SK-N-SH (cell line): ENCODE data around the gene NEK6. TPM values are rescaled to one million over a fixed set of nuclear protein-coding genes. Genes with fewer than 3 reads are reported as not detected.

Source experiments
- CTCF ChIA-PET: fragments of 300-600, 350-600 bp; formaldehyde crosslinking; extraction: SDS; loops from one replicate; lab custom pipeline; 2021; lab: Yijun Ruan, JAX
- POLR2A ChIA-PET: fragments of 350-600 bp; sonication (Branson Sonifier 250); formaldehyde crosslinking; extraction: SDS; loops from one replicate; lab custom pipeline; 2020; ENCODE audit warnings: antibody characterized with exemption, inconsistent platforms; lab: Yijun Ruan, JAX
- DNase-seq: peaks from one replicate; pipeline ENCODE4 v3.0.0; 2012
- H2AFZ ChIP-seq: fragments of 200-600 bp; sonication (generic); 2 replicates; pipeline ENCODE4 v1.8.1; 2016; ENCODE audit warnings: antibody characterized with exemption, mild to moderate bottlenecking, low read depth
- H3F3A ChIP-seq: fragments of 200-600 bp; sonication (generic); replicated peaks from 2 replicates; pipeline ENCODE3; 2016; ENCODE audit warnings: antibody characterized with exemption, mild to moderate bottlenecking; ENCODE audit not compliant: insufficient read depth
- H3K27ac ChIP-seq, 2 experiments: fragments of 200-500 bp in 1 of 2; fragments of 200-600 bp in 1 of 2; sonication (Bioruptor generic) in 1 of 2; sonication (generic), shearing (Covaris generic) in 1 of 2; 2 replicates each; pipeline versions ENCODE4 v1.5.1 to v1.6.1; 2014 to 2016; ENCODE audit warnings: low read depth in 2 of 2, inconsistent platforms in 1 of 2, low read length in 1 of 2, mild to moderate bottlenecking in 1 of 2, mixed read lengths in 1 of 2
- H3K27me3 ChIP-seq: fragments of 200-600 bp; sonication (generic), shearing (Covaris generic); 2 replicates; pipeline ENCODE4 v1.6.1; 2016; ENCODE audit warnings: mixed run types; ENCODE audit not compliant: insufficient read depth
- H3K36me3 ChIP-seq, 2 experiments: fragments of 200-500 bp in 1 of 2; fragments of 200-600 bp in 1 of 2; sonication (Bioruptor generic) in 1 of 2; sonication (generic) in 1 of 2; replicated peaks in 1 of 2; 2 replicates each; pipeline versions ENCODE3 to v1.5.1; 2014 to 2016; ENCODE audit warnings: low read length in 1 of 2, mild to moderate bottlenecking in 1 of 2; ENCODE audit not compliant: insufficient read depth in 2 of 2, control insufficient read depth in 1 of 2
- H3K4me1 ChIP-seq, 2 experiments: fragments of 200-500 bp in 1 of 2; fragments of 200-600 bp in 1 of 2; sonication (Bioruptor generic) in 1 of 2; sonication (generic), shearing (Covaris generic) in 1 of 2; 2 replicates each; pipeline versions ENCODE4 v1.5.1 to v1.6.1; 2014 to 2016; ENCODE audit warnings: low read depth in 1 of 2, low read length in 1 of 2, mixed run types in 1 of 2; ENCODE audit not compliant: insufficient read depth in 2 of 2, control insufficient read depth in 1 of 2
- H3K4me2 ChIP-seq: fragments of 200-600 bp; sonication (generic), shearing (Covaris generic); 2 replicates; pipeline ENCODE4 v1.6.1; 2017; ENCODE audit warnings: mixed run types
- H3K4me3 ChIP-seq, 2 experiments: fragments of 200-500 bp in 1 of 2; fragments of 200-600 bp in 1 of 2; sonication (Bioruptor generic) in 1 of 2; sonication (generic), shearing (Covaris generic) in 1 of 2; 2 replicates each; pipeline versions ENCODE4 v1.5.1 to v1.8.1; 2014 to 2016; ENCODE audit warnings: low read depth in 2 of 2, inconsistent platforms in 1 of 2, low read length in 1 of 2, mild to moderate bottlenecking in 1 of 2, mixed read lengths in 1 of 2, moderate library complexity in 1 of 2
- H3K79me2 ChIP-seq: fragments of 200-600 bp; sonication (generic); 2 replicates; pipeline ENCODE4 v1.8.1; 2017; ENCODE audit warnings: mild to moderate bottlenecking; ENCODE audit not compliant: insufficient read depth
- H3K9ac ChIP-seq: fragments of 200-600 bp; sonication (generic); 2 replicates; pipeline ENCODE4 v1.6.1; 2017; ENCODE audit warnings: mixed run types
- H3K9me2 ChIP-seq: fragments of 200-600 bp; sonication (generic); 2 replicates; pipeline ENCODE4 v1.6.1; 2017; ENCODE audit warnings: mixed run types
- H3K9me3 ChIP-seq: fragments of 200-600 bp; sonication (generic); 2 replicates; pipeline ENCODE4 v1.6.1; 2017; ENCODE audit warnings: mixed run types, mild to moderate bottlenecking, moderate library complexity
- H4K20me1 ChIP-seq: fragments of 200-600 bp; sonication (generic); 2 replicates; pipeline ENCODE4 v1.6.1; 2017; ENCODE audit warnings: mild to moderate bottlenecking, mixed run types; ENCODE audit not compliant: insufficient read depth
- ELF1 ChIP-seq: IDR thresholded peaks from 2 replicates; pipeline ENCODE4 v1.4.0; 2012
- EZH2phosphoT487 ChIP-seq: fragments of 200-600 bp; sonication (generic); IDR thresholded peaks from 2 replicates; pipeline ENCODE4 v1.6.1; 2017; ENCODE audit warnings: low read depth, mixed run types, mild to moderate bottlenecking, antibody characterized with exemption, moderate library complexity, borderline replicate concordance
- FOSL2 ChIP-seq: IDR thresholded peaks from 2 replicates; pipeline ENCODE4 v1.4.0; 2012; ENCODE audit warnings: low read depth, mild to moderate bottlenecking, moderate library complexity, borderline replicate concordance
- FOXM1 ChIP-seq: IDR thresholded peaks from 2 replicates; pipeline ENCODE4 v1.4.0; 2012; ENCODE audit warnings: low read depth, mild to moderate bottlenecking
- GABPA ChIP-seq: IDR thresholded peaks from 2 replicates; pipeline ENCODE4 v1.4.0; 2012; ENCODE audit warnings: low read depth, mild to moderate bottlenecking
- IRF3 ChIP-seq: fragments of 150-350 bp; IDR thresholded peaks from 2 replicates; pipeline ENCODE4 v1.6.1; 2016; ENCODE audit warnings: mild to moderate bottlenecking, low read depth, low read length
- JUND ChIP-seq: IDR thresholded peaks from 2 replicates; pipeline ENCODE4 v1.4.0; 2012
- MXI1 ChIP-seq: IDR thresholded peaks from 2 replicates; pipeline ENCODE4 v1.6.1; 2012; ENCODE audit warnings: mild to moderate bottlenecking, low read depth, low read length, improper control_type of control experiment
- NFIC ChIP-seq: IDR thresholded peaks from 2 replicates; pipeline ENCODE4 v1.4.0; 2012; ENCODE audit warnings: borderline replicate concordance
- NRF1 ChIP-seq: IDR thresholded peaks from 2 replicates; pipeline ENCODE4 v1.6.1; 2012; ENCODE audit warnings: low read depth, mild to moderate bottlenecking, low read length
- POLR2AphosphoS5 ChIP-seq: IDR thresholded peaks from 2 replicates; pipeline ENCODE4 v1.6.1; 2012; ENCODE audit warnings: low read depth, low read length
- REST ChIP-seq: IDR thresholded peaks from 2 replicates; pipeline ENCODE4 v1.6.1; 2012; ENCODE audit warnings: mild to moderate bottlenecking, low read depth, low read length, moderate library complexity
- RFX5 ChIP-seq: IDR thresholded peaks from 2 replicates; pipeline ENCODE4 v1.6.1; 2012; ENCODE audit warnings: mild to moderate bottlenecking, improper control_type of control experiment, low read length
- RXRA ChIP-seq: IDR thresholded peaks from 2 replicates; pipeline ENCODE4 v1.4.0; 2012; ENCODE audit warnings: low read depth, mild to moderate bottlenecking, borderline replicate concordance
- SIN3A ChIP-seq: IDR thresholded peaks from 2 replicates; pipeline ENCODE4 v1.6.1; 2012; ENCODE audit warnings: low read depth, mild to moderate bottlenecking, low read length, moderate library complexity, borderline replicate concordance
- TCF12 ChIP-seq: IDR thresholded peaks from 2 replicates; pipeline ENCODE4 v1.4.0; 2012
- USF2 ChIP-seq: fragments of 150-350 bp; IDR thresholded peaks from 2 replicates; pipeline ENCODE4 v1.6.1; 2017; ENCODE audit warnings: antibody characterized with exemption, low read length, low read depth, borderline replicate concordance
- YY1 ChIP-seq: IDR thresholded peaks from 2 replicates; pipeline ENCODE4 v1.4.0; 2012; ENCODE audit warnings: low read depth, mild to moderate bottlenecking
- WGBS: methylation state at CpG from one replicate; pipeline ENCODE4 v1.1.6; 2017; ENCODE audit warnings: low lambda C conversion rate; 5-methylcytosine and 5-hydroxymethylcytosine counted together
- polyA plus RNA-seq, 3 experiments: library from polyadenylated mRNA; depleted of rRNA; stranded (reverse); fragments of >200 nt; gene quantifications; 2 replicates each; pipeline ENCODE4 v1.2.3, GENCODE V29; 2012
- TF ChIP-seq, protein P1 (sequence below): IDR thresholded peaks from 2 replicates; pipeline ENCODE4 v1.4.0; 2012; ENCODE audit warnings: low read depth, borderline replicate concordance

Gene NEK6
- polyA plus RNA-seq, 1 of the 3 experiments (the other 2 are of a cell fraction) = 89.8 TPM

GRCh38 chr9:124267271-124267807 lies 9.6 kb downstream of the NEK6 start (continued):
- TF ChIP-seq USF2 (no peak), RXRA (no peak; the same call in 1 of the 2 replicates), REST (peak; percentile 57; the same call in 1 of the 2 replicates), JUND (peak; percentile 56)
- TF ChIP-seq, all 33 proteins: peak for 12

- DNase-seq = no peak
- H3K9ac ChIP-seq = no peak overlapping the region
- H3K27ac ChIP-seq = peak overlapping the region in 1 of 2 experiments; percentile 89; a peak in 2 of 4 replicates
- ChIA-PET CTCF (no interaction called here), POLR2A (no interaction called here)
- no peak overlapping the region for H3K4me3 ChIP-seq
- H3K9me3 ChIP-seq = no peaks in the 10 kb centered on the region
- H3K9me2 ChIP-seq = no peaks in the 10 kb centered on the region
- no peak overlapping the region for H2AFZ ChIP-seq
- peaks cover 6 to 19% of the 10 kb centered on the region in 2 experiments for H3K36me3 ChIP-seq
- H3K27me3 ChIP-seq = no peaks in the 10 kb centered on the region
- H3K4me2 ChIP-seq = no peak overlapping the region
- peaks cover 40% of the 10 kb centered on the region for H4K20me1 ChIP-seq
- peaks cover 26% of the 10 kb centered on the region for H3F3A ChIP-seq
- WGBS = 100% methylated on average over 3 of the region's 3 CpGs
- H3K4me1 ChIP-seq = peaks cover 11 to 37% of the 10 kb centered on the region in 2 experiments; a peak in 3 of 4 replicates
- peaks cover 98% of the 10 kb centered on the region for H3K79me2 ChIP-seq
- TF ChIP-seq, protein P1, sequence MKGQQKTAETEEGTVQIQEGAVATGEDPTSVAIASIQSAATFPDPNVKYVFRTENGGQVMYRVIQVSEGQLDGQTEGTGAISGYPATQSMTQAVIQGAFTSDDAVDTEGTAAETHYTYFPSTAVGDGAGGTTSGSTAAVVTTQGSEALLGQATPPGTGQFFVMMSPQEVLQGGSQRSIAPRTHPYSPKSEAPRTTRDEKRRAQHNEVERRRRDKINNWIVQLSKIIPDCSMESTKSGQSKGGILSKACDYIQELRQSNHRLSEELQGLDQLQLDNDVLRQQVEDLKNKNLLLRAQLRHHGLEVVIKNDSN = no peak
- no peak for TF ChIP-seq TCF12
- TF ChIP-seq RXRA = no peak
- no peak for TF ChIP-seq POLR2AphosphoS5
- no peak for TF ChIP-seq NRF1
- TF ChIP-seq IRF3 = no peak
- no peak for TF ChIP-seq YY1
- TF ChIP-seq GABPA = no peak
- TF ChIP-seq MXI1 = no peak
- TF ChIP-seq SIN3A = no peak
- TF ChIP-seq FOSL2 = no peak
- no peak for TF ChIP-seq NFIC
- TF ChIP-seq ELF1 = no peak
- TF ChIP-seq EZH2phosphoT487 = no peak
- TF ChIP-seq USF2 = no peak
- TF ChIP-seq FOXM1 = no peak
- TF ChIP-seq RFX5 = no peak
Observed at GRCh38 chr9:124268248-124268647, 10.5 kb downstream of the NEK6 start.
